ENCODE data around the gene ECE2. TPM values are rescaled to one million over a fixed set of nuclear protein-coding genes. Genes with fewer than 3 reads are reported as not detected.
"Not testable (repeated sequence)": the region's sequence is repeated elsewhere in the genome, so short reads cannot be mapped to it uniquely, and the experiment has no call there.

ECE2 gene
- total RNA-seq, 1 donor from 2014 or later = not detected

DNA sequence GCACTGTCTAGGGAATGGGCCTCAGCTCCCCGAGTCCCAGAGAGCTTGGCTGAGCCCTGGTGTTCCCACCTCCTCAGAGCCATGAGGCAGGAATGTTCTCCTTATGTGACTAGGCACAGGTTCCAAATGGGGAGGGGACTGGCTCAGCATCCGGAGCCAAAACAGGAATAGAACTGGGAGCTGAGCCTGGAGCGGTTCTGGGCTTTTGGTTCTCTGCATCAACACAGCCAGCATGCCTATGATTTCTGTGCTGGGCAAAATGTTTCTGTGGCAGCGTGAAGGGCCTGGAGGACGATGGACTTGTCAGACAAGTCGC, 61.5 kb downstream of the ECE2 start, which contains the start of gene FAM131A:
FAM131A (plus strand) TSS at position 202 of the 316 bp plus-strand sequence; CDS start at position 233, 31 bp downstream.
- no peaks in the 10 kb centered on the region for H3K27me3 Mint-ChIP-seq
- peaks cover 21% of the 10 kb centered on the region for H3K36me3 Mint-ChIP-seq
- DNase-seq (ENCODE audit: extremely low spot score, unreplicated experiment) = no peak
- peak within 1 kb of the TSS; percentile 91 for H3K4me3 Mint-ChIP-seq
- no peaks in the 10 kb centered on the region for H3K9me3 Mint-ChIP-seq
- H3K27ac Mint-ChIP-seq = peak within 1 kb of the TSS; percentile 98
- TF ChIP-seq, protein P1, sequence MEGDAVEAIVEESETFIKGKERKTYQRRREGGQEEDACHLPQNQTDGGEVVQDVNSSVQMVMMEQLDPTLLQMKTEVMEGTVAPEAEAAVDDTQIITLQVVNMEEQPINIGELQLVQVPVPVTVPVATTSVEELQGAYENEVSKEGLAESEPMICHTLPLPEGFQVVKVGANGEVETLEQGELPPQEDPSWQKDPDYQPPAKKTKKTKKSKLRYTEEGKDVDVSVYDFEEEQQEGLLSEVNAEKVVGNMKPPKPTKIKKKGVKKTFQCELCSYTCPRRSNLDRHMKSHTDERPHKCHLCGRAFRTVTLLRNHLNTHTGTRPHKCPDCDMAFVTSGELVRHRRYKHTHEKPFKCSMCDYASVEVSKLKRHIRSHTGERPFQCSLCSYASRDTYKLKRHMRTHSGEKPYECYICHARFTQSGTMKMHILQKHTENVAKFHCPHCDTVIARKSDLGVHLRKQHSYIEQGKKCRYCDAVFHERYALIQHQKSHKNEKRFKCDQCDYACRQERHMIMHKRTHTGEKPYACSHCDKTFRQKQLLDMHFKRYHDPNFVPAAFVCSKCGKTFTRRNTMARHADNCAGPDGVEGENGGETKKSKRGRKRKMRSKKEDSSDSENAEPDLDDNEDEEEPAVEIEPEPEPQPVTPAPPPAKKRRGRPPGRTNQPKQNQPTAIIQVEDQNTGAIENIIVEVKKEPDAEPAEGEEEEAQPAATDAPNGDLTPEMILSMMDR (conservative IDR thresholded peaks at IDR 0.05) = no peak
- H3K4me1 Mint-ChIP-seq (ENCODE audit: unreplicated experiment) = peaks cover 29% of the 10 kb centered on the region

DNA sequence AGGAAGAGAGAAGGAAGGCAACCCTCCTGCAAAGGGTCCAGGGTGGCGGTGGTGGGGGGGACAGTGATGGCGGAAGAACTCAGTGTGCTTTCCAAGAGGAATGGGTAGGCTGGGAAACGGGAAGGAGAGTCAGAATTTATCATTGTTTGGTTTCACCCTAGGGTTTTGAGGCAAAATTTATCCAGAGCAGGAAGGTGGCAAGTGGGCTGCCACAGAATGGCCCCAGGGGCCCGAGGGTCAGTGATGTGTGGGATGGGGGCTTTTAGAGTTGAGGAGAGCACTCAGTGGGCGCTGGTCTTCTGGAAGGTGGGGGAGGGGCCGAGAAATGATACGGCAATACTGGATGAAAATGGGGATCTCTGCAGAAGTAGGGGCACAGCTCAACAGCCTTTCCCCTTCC, 62.2 kb downstream of the ECE2 start:
- Mint-ChIP-seq H3K4me1 (ENCODE audit: unreplicated experiment) (peaks cover 33% of the 10 kb centered on the region), H3K27ac (peak overlapping the region; percentile 98), H3K9me3 (no peaks in the 10 kb centered on the region), H3K36me3 (peaks cover 19% of the 10 kb centered on the region), H3K4me3 (peak overlapping the region; percentile 91), H3K27me3 (no peaks in the 10 kb centered on the region)
- DNase-seq (ENCODE audit: extremely low spot score, unreplicated experiment) = no peak
- TF ChIP-seq, protein P1 (conservative IDR thresholded peaks at IDR 0.05) = no peak

DNA sequence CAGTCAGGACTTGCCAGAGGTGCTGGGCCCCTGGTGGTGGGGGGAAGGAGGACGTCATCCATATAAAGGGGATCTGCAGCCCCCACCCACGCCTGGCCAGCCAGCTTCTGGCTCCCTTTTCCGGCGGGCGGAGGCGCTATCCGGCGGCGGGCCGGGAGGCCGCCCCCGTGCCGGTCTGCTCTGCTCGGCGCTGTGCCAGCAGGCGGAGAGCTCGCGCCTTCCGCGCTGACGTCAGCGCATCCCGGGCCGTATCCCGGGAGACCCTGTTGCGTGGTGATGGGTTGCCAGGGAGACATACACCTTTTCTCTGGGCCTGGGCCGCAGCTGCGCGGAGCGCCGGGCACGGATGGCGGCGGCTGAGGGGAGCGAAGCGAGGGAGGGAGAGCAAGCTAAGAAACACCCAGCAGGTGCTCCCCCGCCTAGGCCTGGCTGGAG, 62.7 kb downstream of the ECE2 start:
- Mint-ChIP-seq H3K4me3 (peak overlapping the region; percentile 91), H3K27ac (peak overlapping the region; percentile 98), H3K9me3 (no peaks in the 10 kb centered on the region), H3K36me3 (peaks cover 18% of the 10 kb centered on the region), H3K27me3 (no peaks in the 10 kb centered on the region), H3K4me1 (ENCODE audit: unreplicated experiment) (peaks cover 37% of the 10 kb centered on the region)
- TF ChIP-seq, protein P1 (conservative IDR thresholded peaks at IDR 0.05) = peak; percentile 41
- peak; percentile 82 for DNase-seq (ENCODE audit: extremely low spot score, unreplicated experiment)

DNA sequence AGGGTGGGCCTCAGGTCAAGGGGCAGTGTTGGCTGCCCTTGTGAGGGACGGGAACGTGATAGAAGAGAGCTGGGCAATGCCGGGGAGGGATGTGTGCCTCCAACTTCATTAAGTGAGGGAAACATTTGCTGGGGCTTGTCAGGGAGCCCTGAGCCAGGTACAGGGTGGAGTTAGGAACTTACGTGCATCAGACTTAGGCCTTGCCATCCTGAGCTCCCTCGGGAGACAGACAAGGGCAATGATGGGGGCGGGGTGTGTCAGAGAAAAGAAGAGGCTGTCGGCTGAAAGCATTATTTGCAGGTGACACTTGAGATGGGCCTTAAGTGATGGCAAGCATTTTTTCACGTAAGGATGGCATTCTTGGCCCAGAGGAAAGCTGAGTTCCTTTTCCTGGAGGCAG, 63.2 kb downstream of the ECE2 start:
- Mint-ChIP-seq H3K27ac (peak overlapping the region; percentile 88), H3K36me3 (peaks cover 17% of the 10 kb centered on the region), H3K9me3 (no peaks in the 10 kb centered on the region), H3K4me1 (ENCODE audit: unreplicated experiment) (peaks cover 37% of the 10 kb centered on the region), H3K4me3 (peak overlapping the region; percentile 79), H3K27me3 (no peaks in the 10 kb centered on the region)
- TF ChIP-seq, protein P1 (conservative IDR thresholded peaks at IDR 0.05) = no peak
- DNase-seq (ENCODE audit: extremely low spot score, unreplicated experiment) = no peak

DNA sequence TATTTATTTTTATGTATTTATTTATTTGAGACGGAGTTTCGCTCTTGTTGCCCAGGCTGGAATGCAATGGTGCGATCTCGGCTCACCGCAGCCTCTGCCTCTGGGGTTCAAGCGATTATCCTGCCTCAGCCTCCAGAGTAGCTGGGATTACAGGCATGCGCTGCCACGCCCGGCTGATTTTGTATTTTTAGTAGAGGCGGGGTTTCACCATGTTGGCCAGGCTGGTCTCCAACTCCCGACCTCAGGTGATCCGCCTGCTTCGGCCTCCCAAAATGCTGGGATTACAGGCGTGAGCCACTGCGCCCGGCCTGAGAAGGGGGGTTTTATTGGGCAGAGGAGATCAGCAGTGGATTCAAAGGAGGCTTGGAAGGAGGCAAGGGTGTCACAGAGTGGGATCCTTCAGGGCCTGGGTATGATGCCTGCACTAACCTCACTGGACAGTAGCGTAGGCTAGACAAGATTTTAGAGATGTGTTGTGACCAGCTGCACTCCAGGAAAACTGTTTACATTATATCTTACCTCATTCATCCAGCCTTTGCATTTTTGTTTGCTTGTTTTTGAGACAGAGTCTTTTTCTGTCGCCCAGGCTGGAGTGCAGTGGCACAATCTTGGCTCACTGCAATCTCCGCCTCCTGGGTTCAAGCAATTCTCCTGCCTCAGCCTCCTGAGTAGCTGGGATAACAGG, 63.8 kb downstream of the ECE2 start:
- not testable (repeated sequence) for H3K4me3 Mint-ChIP-seq

DNA sequence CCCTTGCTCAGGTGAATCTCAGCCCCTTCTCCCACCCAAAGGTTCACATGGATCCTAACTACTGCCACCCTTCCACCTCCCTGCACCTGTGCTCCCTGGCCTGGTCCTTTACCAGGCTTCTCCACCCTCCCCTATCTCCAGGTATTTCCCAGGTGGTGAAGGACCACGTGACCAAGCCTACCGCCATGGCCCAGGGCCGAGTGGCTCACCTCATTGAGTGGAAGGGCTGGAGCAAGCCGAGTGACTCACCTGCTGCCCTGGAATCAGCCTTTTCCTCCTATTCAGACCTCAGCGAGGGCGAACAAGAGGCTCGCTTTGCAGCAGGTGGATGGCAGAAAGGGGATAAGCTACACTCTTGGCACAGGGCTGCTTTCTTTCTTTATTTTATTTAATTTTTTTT, 66.1 kb downstream of the ECE2 start:
- H3K27ac Mint-ChIP-seq = no peak overlapping the region
- TF ChIP-seq, protein P1 (conservative IDR thresholded peaks at IDR 0.05) = no peak
- no peaks in the 10 kb centered on the region for H3K9me3 Mint-ChIP-seq
- H3K4me1 Mint-ChIP-seq (ENCODE audit: unreplicated experiment) = peaks cover 40% of the 10 kb centered on the region
- no peaks in the 10 kb centered on the region for H3K27me3 Mint-ChIP-seq
- no peak for DNase-seq (ENCODE audit: extremely low spot score, unreplicated experiment)
- no peak overlapping the region for H3K4me3 Mint-ChIP-seq
- H3K36me3 Mint-ChIP-seq = peaks cover 19% of the 10 kb centered on the region

More for the DNA sequence above, 63.8 kb downstream of the ECE2 start:
- not testable (repeated sequence) for H3K27me3 Mint-ChIP-seq; DNase-seq (ENCODE audit: extremely low spot score, unreplicated experiment); H3K9me3 Mint-ChIP-seq
- peak overlapping the region; percentile 88 for H3K27ac Mint-ChIP-seq
- H3K4me1 Mint-ChIP-seq (ENCODE audit: unreplicated experiment) = peaks cover 37% of the 10 kb centered on the region
- H3K36me3 Mint-ChIP-seq = peaks cover 14% of the 10 kb centered on the region

Small RNA genes within 50 kb of the gene (microRNA-seq; reads per million reads assigned to microRNA genes)
- gene MIR1224 = 259 reads per million, percentile 71 among the genes with 10 or more reads in this experiment

Other genes starting within 250 kb of the ECE2 start
- gene HTR3D, start 244.3 kb upstream of the ECE2 start, total RNA-seq (ENCODE audit: low replicate concordance) = not detected in 2 replicates
- not detected in 2 replicates for gene HTR3C, start 223.0 kb upstream of the ECE2 start, total RNA-seq (ENCODE audit: low replicate concordance)
- gene HTR3E, start 179.0 kb upstream of the ECE2 start, total RNA-seq (ENCODE audit: low replicate concordance) = not detected in 2 replicates
- 43.9 and 48.5 TPM in 2 replicates for gene EIF2B5, start 140.7 kb upstream of the ECE2 start, total RNA-seq (ENCODE audit: low replicate concordance)
- 70.8 and 84.8 TPM in 2 replicates for gene DVL3, start 120.6 kb upstream of the ECE2 start, total RNA-seq (ENCODE audit: low replicate concordance)
- 249 and 298 TPM in 2 replicates for gene AP2M1, start 101.2 kb upstream of the ECE2 start, total RNA-seq (ENCODE audit: low replicate concordance)
- gene ABCF3, start 89.8 kb upstream of the ECE2 start, total RNA-seq (ENCODE audit: low replicate concordance) = 72.3 and 74.3 TPM in 2 replicates
- 23.7 and 38.7 TPM in 2 replicates for gene VWA5B2, start 46.4 kb upstream of the ECE2 start, total RNA-seq (ENCODE audit: low replicate concordance)
- gene ALG3, start 27.1 kb upstream of the ECE2 start, total RNA-seq (ENCODE audit: low replicate concordance) = 55.7 and 55.8 TPM in 2 replicates
- 6.4 and 10.2 TPM in 2 replicates for gene EEF1AKMT4, start 26.4 kb upstream of the ECE2 start, total RNA-seq (ENCODE audit: low replicate concordance)
- 1.9 TPM in 2 replicates for gene CAMK2N2, start 14.5 kb upstream of the ECE2 start, total RNA-seq (ENCODE audit: low replicate concordance)
- 226 and 255 TPM in 2 replicates for gene PSMD2, start 23.2 kb downstream of the ECE2 start, total RNA-seq (ENCODE audit: low replicate concordance)
- 371 and 432 TPM in 2 replicates for gene EIF4G1, start 38.6 kb downstream of the ECE2 start, total RNA-seq (ENCODE audit: low replicate concordance)
- 13.2 and 18.3 TPM in 2 replicates for gene FAM131A, start 61.6 kb downstream of the ECE2 start, total RNA-seq (ENCODE audit: low replicate concordance)
- gene CLCN2, start 85.6 kb downstream of the ECE2 start, total RNA-seq (ENCODE audit: low replicate concordance) = 10.8 and 24.9 TPM in 2 replicates
- 87.8 and 90.5 TPM in 2 replicates for gene POLR2H, start 85.7 kb downstream of the ECE2 start, total RNA-seq (ENCODE audit: low replicate concordance)
- 0.41 and 0.52 TPM in 2 replicates for gene THPO, start 102.2 kb downstream of the ECE2 start, total RNA-seq (ENCODE audit: low replicate concordance)
- 6.4 and 35.5 TPM in 2 replicates for gene CHRD, start 104.0 kb downstream of the ECE2 start, total RNA-seq (ENCODE audit: low replicate concordance)